Measurements from ENCODE around the gene VRK2. TPM values are rescaled to one million over a fixed set of nuclear protein-coding genes. Genes with fewer than 3 reads are reported as not detected.

Gene VRK2
- total RNA-seq, 1 experiment from 2014 or later = 33.0 TPM

- no peak overlapping the region for H3K9ac ChIP-seq (ENCODE audit: low read length)
- H4K20me1 ChIP-seq (ENCODE audit: insufficient read depth) = no peaks in the 10 kb centered on the region
- H3K9me3 ChIP-seq (ENCODE audit: control insufficient read depth in 1 of 2, insufficient read depth in 1 of 2, low read depth in 1 of 2, low read length in 2 of 2) = no peaks in the 10 kb centered on the region
- ChIA-PET CTCF (no interaction called here), RAD21 (ENCODE audit: low non-redundant PET in 1 of 2, low total read pairs in 2 of 2, uncharacterized antibody in 2 of 2, unreplicated experiment in 2 of 2) (no interaction called here), POLR2A (no interaction called here)
- ATAC-seq (peak; percentile 50), DNase-seq (ENCODE audit: low read depth, low spot score) (no peak)
- H3K4me2 ChIP-seq (ENCODE audit: low read length) = no peak overlapping the region
- H2AFZ ChIP-seq (ENCODE audit: low read depth, low read length, poor library complexity, severe bottlenecking) = no peak overlapping the region
- no peak overlapping the region for H3K4me3 ChIP-seq (replicated peaks in 1 of 2; ENCODE audit: low read depth in 1 of 2, low read length in 2 of 2)
- peaks cover 0 to 6% of the 10 kb centered on the region in 2 experiments; a peak in 2 of 4 replicates for H3K4me1 ChIP-seq (ENCODE audit: control insufficient read depth in 1 of 2, insufficient read depth in 2 of 2, low read length in 2 of 2)
- TF ChIP-seq ELF1 (IDR thresholded peaks at IDR 0.05; ENCODE audit: borderline replicate concordance, low read depth) (no peak), TCF7L2 (IDR thresholded peaks at IDR 0.05; ENCODE audit: borderline replicate concordance, extremely low read depth, insufficient read depth, insufficient read length) (no peak), ZFX (IDR thresholded peaks at IDR 0.05) (no peak), POLR2AphosphoS5 (IDR thresholded peaks at IDR 0.05; ENCODE audit: low read depth, low read length) (no peak), POLR2A (IDR thresholded peaks at IDR 0.05; ENCODE audit: borderline replicate concordance, extremely low read depth, insufficient read depth, insufficient read length) (no peak), SRF (IDR thresholded peaks at IDR 0.05; ENCODE audit: low read depth) (no peak)
- H3K79me2 ChIP-seq (ENCODE audit: insufficient read depth, low read length) = no peaks in the 10 kb centered on the region
- H3K9me2 ChIP-seq (ENCODE audit: insufficient read depth) = no peaks in the 10 kb centered on the region
- H3K36me3 ChIP-seq (ENCODE audit: control insufficient read depth in 1 of 2, insufficient read depth in 2 of 2, low read length in 2 of 2) = no peaks in the 10 kb centered on the region
- BruUV-seq (replicated peaks) = no TSS peak
- intact Hi-C loops (cut with micrococcal nuclease) = no loop called here
- H3K27me3 ChIP-seq (ENCODE audit: insufficient read depth, low read length) = no peaks in the 10 kb centered on the region
- no peak overlapping the region for H3K27ac ChIP-seq (ENCODE audit: low read depth, low read length)
These were observed 15.8 kb upstream of the VRK2 start for GRCh38 chr2:58030771-58031170.

GRCh38 chr2:58032016-58032763, 14.4 kb upstream of the VRK2 start:
- ChIA-PET RAD21 (ENCODE audit: low non-redundant PET in 1 of 2, low total read pairs in 2 of 2, uncharacterized antibody in 2 of 2, unreplicated experiment in 2 of 2) (no interaction called here), POLR2A (no interaction called here), CTCF (interaction anchor here (0.5 kb wide), 1 partner anchor 32 kb away, joined by 3 read pairs; no protein-coding TSS in a partner anchor)
- H3K27ac ChIP-seq (ENCODE audit: low read depth, low read length) = no peak overlapping the region
- H2AFZ ChIP-seq (ENCODE audit: low read depth, low read length, poor library complexity, severe bottlenecking) = no peak overlapping the region
- TF ChIP-seq REST (IDR thresholded peaks at IDR 0.05; ENCODE audit: low read depth) = no peak
- no peak for TF ChIP-seq ELF1 (IDR thresholded peaks at IDR 0.05; ENCODE audit: borderline replicate concordance, low read depth)
- TF ChIP-seq SP1 (IDR thresholded peaks at IDR 0.05; ENCODE audit: low read depth) = no peak
- no peak for TF ChIP-seq ATF3 (IDR thresholded peaks at IDR 0.05)
- no peaks in the 10 kb centered on the region for H4K20me1 ChIP-seq (ENCODE audit: insufficient read depth)
- BruUV-seq (replicated peaks) = no TSS peak
- no peak overlapping the region for H3K4me3 ChIP-seq (replicated peaks in 1 of 2; ENCODE audit: low read depth in 1 of 2, low read length in 2 of 2)
- no peak overlapping the region for H3K4me2 ChIP-seq (ENCODE audit: low read length)
- no peak for ATAC-seq
- intact Hi-C loops (cut with micrococcal nuclease) = no loop called here
- H3K9ac ChIP-seq (ENCODE audit: low read length) = no peak overlapping the region
- H3K9me2 ChIP-seq (ENCODE audit: insufficient read depth) = no peaks in the 10 kb centered on the region
- H3K79me2 ChIP-seq (ENCODE audit: insufficient read depth, low read length) = no peaks in the 10 kb centered on the region
- no peaks in the 10 kb centered on the region for H3K9me3 ChIP-seq (ENCODE audit: control insufficient read depth in 1 of 2, insufficient read depth in 1 of 2, low read depth in 1 of 2, low read length in 2 of 2)
- H3K27me3 ChIP-seq (ENCODE audit: insufficient read depth, low read length) = no peaks in the 10 kb centered on the region
- H3K36me3 ChIP-seq (ENCODE audit: control insufficient read depth in 1 of 2, insufficient read depth in 2 of 2, low read length in 2 of 2) = no peaks in the 10 kb centered on the region
- H3K4me1 ChIP-seq (ENCODE audit: control insufficient read depth in 1 of 2, insufficient read depth in 2 of 2, low read length in 2 of 2) = peaks cover 0 to 6% of the 10 kb centered on the region in 2 experiments; a peak in 2 of 4 replicates
- no peak for DNase-seq (ENCODE audit: low read depth, low spot score)
